HEK293 (cell line): ENCODE data around the gene VWF.

Experiments
- CTCF ChIP-seq: fragments of 450-650 bp; formaldehyde crosslinking; IDR thresholded peaks from 2 replicates; pipeline ENCODE4 v1.5.1; 2016; ENCODE audit warnings: missing biosample characterization, missing genetic modification characterization
- ELK4 ChIP-seq: IDR thresholded peaks from 2 replicates; pipeline ENCODE4 v1.6.1; 2011; ENCODE audit warnings: mild to moderate bottlenecking, low read depth, low read length, borderline replicate concordance
- HOXD13 ChIP-seq: sonication (generic); formaldehyde crosslinking; IDR thresholded peaks from 2 replicates; pipeline ENCODE4 v1.8.0; 2022; ENCODE audit warnings: missing genetic modification reagents, borderline replicate concordance
- PBX3 ChIP-seq: sonication (generic); formaldehyde crosslinking; IDR thresholded peaks from 2 replicates; pipeline ENCODE4 v1.8.1; 2022; ENCODE audit warnings: mild to moderate bottlenecking, moderate library complexity, missing genetic modification reagents
- ZNF423 ChIP-seq: fragments of 450-650 bp; formaldehyde crosslinking; IDR thresholded peaks from 2 replicates; pipeline ENCODE4 v1.5.1; 2016; ENCODE audit warnings: missing biosample characterization, missing genetic modification characterization

GRCh38 chr12:5900076-5900475, 224.4 kb downstream of the VWF start:
- TF ChIP-seq CTCF = no peak
- no peak for TF ChIP-seq PBX3 (CRISPR knock-in tag)
- no peak for TF ChIP-seq ELK4
- TF ChIP-seq ZNF423 = no peak
- no peak for TF ChIP-seq HOXD13 (CRISPR knock-in tag)
